Fibroblast of the aortic adventitia (primary cell): ENCODE measurements around the gene SAP30L. TPM values are rescaled to one million over a fixed set of nuclear protein-coding genes. Genes with fewer than 3 reads are reported as not detected.

ENCODE experiments used
- DNase-seq: peaks from one replicate; pipeline ENCODE4 v3.0.0-alpha.2; 2010; ENCODE audit warnings: low read depth
- H3K4me3 ChIP-seq: 2 replicates; pipeline ENCODE4 v1.5.1; 2011; ENCODE audit warnings: low read depth, mild to moderate bottlenecking, control low read depth, low read length, moderate library complexity
- CTCF ChIP-seq: IDR thresholded peaks from 2 replicates; pipeline ENCODE4 v1.5.1; 2011; ENCODE audit warnings: mild to moderate bottlenecking, low read length, control low read depth, inconsistent platforms; ENCODE audit not compliant: insufficient read depth
- total RNA-seq: library from RNA; depleted of rRNA; stranded (reverse); fragments of >200 nt; gene quantifications from 2 replicates; pipeline ENCODE4 v1.2.3, GENCODE V29; 2012; ENCODE audit warnings: low replicate concordance

The SAP30L gene
- total RNA-seq, 1 donor: 30.3 TPM

GRCh38 chr5:154474396-154475334 is 28.9 kb downstream of the SAP30L start:
- no peak for TF ChIP-seq CTCF
- H3K4me3 ChIP-seq: no peak overlapping the region
- DNase-seq: no peak

- no peak for DNase-seq
- no peak for TF ChIP-seq CTCF
- no peak overlapping the region for H3K4me3 ChIP-seq
These were observed 30.0 kb downstream of the SAP30L start for GRCh38 chr5:154475591-154476353.

GRCh38 chr5:154476354-154477205 is 30.8 kb downstream of the SAP30L start:
- H3K4me3 ChIP-seq: no peak overlapping the region
- no peak for DNase-seq
- no peak for TF ChIP-seq CTCF

- no peak for TF ChIP-seq CTCF
- H3K4me3 ChIP-seq: peak overlapping the region; percentile 44
- peak; percentile 21 for DNase-seq
These were observed 31.8 kb downstream of the SAP30L start for GRCh38 chr5:154477382-154478223.

- no peak for DNase-seq
- peak within 1 kb of the TSS; percentile 44 for H3K4me3 ChIP-seq
- TF ChIP-seq CTCF: no peak
These were observed 32.4 kb downstream of the SAP30L start, which contains the start of gene HAND1 for GRCh38 chr5:154478224-154478565. Gene HAND1 (minus strand): TSS chr5:154478227. CDS start chr5:154478008, 219 bp downstream.
